ENCODE results near the gene TXN2.
"Not testable (repeated sequence)": the region's sequence is repeated elsewhere in the genome, so short reads cannot be mapped to it uniquely, and the experiment has no call there.

TXN2 gene

DNA sequence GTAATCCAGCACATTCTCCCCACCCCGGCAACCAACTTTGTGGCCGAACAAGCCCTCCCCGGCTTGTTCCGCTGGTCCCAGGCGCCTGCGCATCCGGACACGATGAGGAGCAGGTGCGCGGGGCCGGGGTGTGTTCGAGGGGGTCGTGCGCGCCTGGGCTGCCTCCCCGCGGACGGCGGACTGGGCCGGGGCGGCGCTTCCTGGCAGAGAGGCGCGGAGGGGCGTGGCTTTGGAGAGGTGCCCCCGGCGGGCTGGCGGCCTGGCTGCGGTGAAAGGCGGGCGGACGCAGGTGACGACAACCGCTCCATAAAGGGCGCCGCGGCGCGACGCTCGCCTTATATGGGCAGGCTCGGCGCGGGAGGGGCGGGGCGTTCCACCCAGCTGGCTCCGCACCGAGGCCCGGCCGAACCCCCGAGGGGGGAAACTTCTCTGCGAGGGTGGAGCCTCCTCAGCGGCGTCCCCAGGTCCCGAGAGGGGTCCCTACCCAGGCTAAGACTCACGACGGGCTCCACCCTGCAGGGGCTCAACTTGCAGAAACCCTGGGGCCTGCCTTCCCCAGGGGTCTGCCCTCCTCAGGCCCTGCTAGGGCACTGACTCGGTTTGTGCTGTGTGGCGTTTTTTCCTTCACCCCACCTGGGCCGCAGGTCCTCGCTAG lies 26.4 kb downstream of the TXN2 start:
- peak; percentile 90 to 91 for DNase-seq

GRCh38 chr22:36453855-36454378 lies 27.5 kb downstream of the TXN2 start:
- no peak for DNase-seq

DNA sequence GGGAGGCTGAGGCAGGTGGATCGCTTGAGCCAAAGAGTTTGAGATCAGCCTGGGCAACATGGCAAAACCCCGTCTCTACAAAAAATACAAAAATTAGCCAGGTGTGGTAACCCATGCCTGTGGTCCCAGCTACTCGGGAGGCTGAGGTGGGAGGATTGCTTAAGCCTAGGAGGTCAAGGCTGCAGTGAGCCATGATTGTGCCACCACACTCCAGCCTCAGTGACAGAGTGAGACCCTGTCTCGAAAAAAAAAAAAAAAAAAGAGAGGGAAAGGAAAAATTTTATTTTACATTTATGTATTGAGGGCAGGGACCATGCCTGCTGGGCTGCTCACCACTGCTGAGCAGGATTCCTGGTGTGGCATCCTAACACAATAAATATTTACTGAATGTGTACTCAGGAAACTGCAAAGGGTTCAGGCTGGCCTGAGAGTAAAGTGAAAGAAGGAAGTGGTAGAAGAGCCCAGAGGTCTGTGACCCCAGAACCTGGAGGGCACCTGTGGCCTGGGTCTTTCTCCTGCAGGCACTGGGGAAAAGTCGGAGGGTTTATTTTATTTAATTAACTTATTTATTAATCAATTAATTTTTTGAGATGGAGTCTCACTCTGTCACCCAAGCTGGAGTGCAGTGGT lies 28.3 kb downstream of the TXN2 start:
- DNase-seq: not testable (repeated sequence)

GRCh38 chr22:36452250-36452977 lies 29.0 kb downstream of the TXN2 start:
- no peak for DNase-seq

DNA sequence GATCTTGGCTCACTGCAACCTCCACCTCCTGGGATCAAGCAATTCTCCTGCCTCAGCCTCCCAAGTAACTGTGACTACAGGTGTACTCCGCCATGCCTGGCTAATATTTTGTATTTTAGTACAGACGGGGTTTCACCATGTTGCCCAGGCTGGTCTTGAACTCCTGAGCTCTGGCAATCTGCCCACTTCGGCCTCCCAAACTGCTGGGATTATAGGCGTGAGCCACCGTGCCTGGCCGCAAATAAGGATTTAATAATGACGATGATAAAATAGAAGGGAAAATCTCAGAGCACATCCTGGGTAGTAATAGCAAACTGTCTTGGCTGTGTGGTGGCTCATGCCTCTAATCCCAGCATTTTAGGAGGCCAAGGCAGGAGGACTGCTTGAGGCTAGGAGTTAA lies 30.5 kb downstream of the TXN2 start:
- not testable (repeated sequence) for DNase-seq

DNA sequence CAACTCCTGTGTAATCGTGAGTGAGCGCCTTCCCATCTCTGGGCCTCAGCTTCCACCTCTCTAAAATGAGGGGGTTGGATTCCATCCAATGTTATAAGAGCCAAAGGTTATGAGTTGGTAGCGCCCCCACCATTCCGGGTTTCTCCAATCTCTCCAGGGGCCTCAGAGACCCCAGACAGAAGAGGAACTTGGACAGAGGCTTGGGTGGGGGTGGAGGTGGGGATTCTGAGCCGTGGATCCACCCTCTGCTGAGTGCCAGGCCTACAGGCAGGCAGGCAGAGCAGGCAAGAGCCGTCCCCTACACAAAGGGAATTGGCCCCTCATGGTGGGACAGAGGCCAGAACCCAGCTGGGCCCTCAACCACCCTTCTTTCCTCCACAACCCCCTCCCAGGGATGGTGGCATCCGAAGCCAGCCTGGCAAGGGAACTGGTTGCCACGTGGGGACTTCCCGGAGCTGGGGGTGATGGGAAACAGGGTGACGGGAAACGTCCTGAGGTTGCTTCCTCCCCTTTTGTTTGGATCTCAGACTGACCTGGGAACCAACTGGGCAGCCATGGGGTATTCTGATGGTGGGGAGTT lies 31.8 kb downstream of the TXN2 start:
- no peak for DNase-seq

DNA sequence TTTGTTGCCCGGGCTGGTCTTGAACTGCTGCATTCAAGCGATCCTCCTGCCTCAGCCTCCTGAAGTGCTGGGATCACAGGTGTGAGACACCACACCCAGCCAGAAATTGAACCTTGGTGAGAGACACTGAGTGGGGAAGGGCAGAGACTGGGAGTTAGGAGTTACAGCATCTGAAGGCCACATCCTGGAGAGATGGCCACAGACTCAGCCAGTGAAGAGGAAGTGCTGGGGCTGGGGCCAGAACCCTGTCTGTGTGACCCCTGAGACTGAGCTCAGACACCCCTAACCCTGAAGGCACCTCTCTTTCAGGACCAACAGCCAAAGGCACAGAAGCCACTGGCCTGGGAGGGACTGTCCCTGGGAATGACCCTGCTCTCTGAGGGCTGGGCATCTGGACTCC lies 33.8 kb downstream of the TXN2 start:
- no peak for DNase-seq

- DNase-seq: peak in 1 of 2 experiments; percentile 18
Observed at GRCh38 chr22:36445158-36445668, 36.2 kb downstream of the TXN2 start.

GRCh38 chr22:36443198-36443770 lies 38.2 kb downstream of the TXN2 start:
- no peak for DNase-seq

DNA sequence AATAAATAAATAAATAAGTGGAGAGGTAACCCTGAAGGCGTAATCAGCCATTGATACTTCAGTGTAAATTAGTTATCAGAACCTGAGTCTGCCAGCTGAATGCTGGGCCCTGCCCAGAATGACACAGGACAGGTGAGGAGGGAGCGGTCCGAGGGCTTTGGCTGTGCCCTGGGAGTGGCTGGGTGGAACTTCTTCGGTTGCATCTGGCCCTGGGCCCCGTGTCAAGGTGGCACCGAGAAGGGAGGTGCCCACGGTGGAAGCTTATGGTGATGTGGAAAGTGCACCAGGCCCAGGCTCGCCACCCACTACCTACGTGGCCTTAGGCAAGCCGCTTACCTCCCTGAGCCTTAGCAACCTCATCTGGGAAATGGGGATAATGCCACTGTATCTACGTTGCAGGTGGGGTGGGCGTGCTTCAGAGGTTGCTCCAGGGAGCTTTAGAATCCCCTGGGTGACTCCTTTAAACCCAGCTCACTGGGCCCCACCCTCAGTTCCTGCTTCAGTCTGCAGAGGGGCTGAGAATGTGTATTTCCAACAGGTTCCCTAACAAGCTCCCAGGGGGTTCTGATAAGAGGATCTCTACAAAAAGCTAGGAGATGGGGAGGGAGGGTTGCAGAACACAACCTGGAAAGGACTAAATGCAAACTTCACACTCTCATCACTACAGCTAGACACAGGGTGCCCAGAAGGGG lies 38.8 kb downstream of the TXN2 start:
- DNase-seq: no peak

GRCh38 chr22:36440429-36441002 lies 40.9 kb downstream of the TXN2 start:
- DNase-seq: no peak

DNA sequence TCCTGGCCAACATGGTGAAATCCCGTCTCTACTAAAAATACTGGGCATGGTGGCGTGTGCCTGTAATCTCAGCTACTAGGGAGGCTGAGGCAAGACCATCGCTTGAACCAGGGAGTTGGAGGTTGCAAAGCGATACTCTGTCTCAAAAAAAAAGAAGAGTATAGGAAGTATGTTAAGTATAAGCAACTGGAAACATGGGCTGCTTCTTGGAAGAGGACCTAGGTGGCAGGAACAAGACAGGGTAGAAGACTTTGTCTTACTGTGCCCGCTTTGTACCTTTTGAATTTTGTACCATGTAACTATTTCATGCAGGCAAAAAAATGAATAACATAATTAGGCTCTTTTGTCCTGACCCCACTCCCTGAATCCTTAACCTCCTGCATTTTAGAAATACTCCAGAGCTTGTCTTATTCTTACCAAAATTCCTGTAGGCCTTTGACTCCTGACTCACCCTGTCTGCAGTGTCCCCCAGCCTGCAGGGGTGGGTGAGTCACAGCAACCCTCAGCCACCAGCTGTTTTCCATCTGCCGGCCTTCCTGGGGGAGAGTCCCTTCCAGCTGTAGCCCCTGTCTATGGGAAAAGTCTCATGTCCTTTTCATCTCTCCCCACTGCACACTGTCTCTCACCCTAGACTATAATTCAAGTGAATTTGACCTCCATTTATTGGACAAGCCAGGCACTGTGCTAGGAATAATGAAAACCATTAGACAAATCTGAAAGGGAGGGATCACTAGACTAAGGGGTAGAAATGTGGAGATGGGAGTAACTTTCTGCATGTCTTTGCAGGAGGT lies 41.8 kb downstream of the TXN2 start:
- no peak for DNase-seq

DNA sequence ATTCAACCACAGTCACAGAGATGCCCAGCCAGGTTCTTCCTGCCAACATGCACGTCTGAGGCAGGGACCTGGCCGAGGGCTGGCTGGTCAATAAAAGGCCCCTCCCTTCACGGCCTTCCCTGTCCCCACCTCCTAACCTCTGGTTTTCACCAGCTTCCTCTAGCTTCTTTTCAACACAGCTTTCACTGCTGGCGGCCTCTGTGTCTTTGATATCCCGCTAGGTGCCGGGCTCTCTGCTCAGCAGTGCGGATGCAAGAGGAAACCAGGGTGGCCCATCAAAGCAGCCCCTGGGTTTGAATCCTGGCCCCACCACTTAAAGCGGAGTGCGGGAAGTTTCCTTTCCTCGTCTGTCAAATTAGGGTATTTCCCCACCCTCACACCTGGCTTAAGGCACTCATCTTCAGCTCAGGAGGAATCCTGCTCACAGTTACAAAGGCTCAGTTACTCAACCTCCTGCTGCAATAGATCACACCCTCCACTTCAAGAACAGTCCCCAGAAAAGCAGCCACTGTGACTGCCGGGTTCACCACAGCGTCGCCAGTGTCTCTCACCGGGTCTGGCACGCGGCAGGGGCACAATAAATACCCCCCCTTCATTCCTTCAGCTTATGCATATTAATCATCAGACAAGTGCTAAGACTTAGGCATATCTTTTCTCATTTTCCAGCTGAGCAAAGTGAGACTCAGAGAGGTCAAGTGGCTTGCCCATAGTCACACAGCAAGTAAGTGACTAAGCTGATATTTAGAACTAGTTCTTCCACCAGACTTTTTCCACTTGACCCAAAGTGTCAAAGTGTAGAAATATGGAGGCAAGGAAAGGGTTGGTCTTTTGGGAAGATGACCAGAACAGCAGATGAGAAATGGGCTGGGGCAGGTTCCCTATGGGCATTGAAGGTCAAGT lies 45.7 kb downstream of the TXN2 start:
- DNase-seq: no peak

- peak; percentile 88 to 92 for DNase-seq
Observed at GRCh38 chr22:36433318-36434231, 47.9 kb downstream of the TXN2 start.

- DNase-seq: peak in 1 of 2 experiments; percentile 43
Observed at GRCh38 chr22:36432592-36433317, 48.7 kb downstream of the TXN2 start.

DNA sequence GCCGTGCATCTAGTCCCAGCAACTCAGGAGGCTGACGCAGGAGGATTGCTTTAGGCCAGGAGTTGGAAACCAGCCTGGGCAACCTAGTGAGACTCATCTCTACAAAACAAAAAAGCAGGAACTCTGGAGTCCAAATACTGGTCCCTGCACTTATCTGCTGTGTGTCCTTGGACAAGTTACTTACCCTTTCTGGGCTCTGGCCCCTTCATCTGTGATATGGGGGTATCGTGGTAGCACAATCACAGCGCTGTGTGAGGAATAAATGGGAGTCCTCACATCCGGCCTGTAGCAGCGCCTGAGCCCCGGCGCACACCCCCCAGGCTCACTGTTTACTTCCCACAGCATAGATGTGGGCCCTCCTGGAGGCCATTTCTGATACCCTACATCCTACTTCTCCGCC lies 49.5 kb downstream of the TXN2 start:
- no peak for DNase-seq

GRCh38 chr22:36430863-36431262 lies 50.6 kb downstream of the TXN2 start:
- DNase-seq: no peak

DNA sequence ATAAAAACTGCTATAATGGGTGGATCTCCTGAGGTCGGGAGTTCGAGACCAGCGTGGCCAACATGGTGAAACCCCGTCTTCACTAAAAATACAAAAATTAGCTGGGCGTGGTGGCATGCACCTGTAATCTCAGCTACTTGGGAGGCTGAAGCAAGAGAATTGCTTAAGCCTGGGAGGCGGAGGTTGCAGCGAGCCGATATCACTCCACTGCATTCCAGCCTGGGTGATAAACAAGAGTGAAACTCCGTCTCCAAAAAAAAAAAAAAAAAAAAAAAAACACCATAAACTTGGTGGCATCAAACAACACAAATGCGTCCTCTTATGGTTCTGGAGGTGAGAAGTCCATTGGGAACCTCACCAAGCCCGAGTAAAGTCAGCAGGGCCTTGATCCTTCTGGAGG lies 53.5 kb downstream of the TXN2 start:
- not testable (repeated sequence) for DNase-seq
